Inferior parietal cortex (tissue), 1 donor: ENCODE measurements around the gene DZIP1.
"Not testable (repeated sequence)": the region's sequence is repeated elsewhere in the genome, so short reads cannot be mapped to it uniquely, and the experiment has no call there.

Experiments used
- DNase-seq: peaks from one replicate; pipeline ENCODE4 v3.0.0-alpha.2; 2016; ENCODE audit errors: extremely low spot score

The DZIP1 gene

DNA sequence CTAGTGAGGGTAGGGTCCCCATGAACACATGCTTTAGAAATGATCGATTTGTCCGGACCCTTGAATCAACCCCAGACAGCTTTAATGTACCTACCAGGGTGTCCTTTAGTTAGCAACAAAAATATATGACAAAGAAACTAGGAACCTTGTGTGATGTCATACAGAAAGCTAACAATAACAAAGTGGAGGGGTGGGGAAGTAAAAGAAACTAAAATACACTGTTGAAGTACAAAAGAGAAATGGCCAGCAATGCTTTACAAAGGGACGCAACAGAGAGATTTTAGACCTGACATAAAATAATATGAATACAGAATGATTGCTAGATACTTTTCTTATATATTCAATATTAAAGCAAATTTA is 40.0 kb downstream of the DZIP1 start:
- no peak for DNase-seq

DNA sequence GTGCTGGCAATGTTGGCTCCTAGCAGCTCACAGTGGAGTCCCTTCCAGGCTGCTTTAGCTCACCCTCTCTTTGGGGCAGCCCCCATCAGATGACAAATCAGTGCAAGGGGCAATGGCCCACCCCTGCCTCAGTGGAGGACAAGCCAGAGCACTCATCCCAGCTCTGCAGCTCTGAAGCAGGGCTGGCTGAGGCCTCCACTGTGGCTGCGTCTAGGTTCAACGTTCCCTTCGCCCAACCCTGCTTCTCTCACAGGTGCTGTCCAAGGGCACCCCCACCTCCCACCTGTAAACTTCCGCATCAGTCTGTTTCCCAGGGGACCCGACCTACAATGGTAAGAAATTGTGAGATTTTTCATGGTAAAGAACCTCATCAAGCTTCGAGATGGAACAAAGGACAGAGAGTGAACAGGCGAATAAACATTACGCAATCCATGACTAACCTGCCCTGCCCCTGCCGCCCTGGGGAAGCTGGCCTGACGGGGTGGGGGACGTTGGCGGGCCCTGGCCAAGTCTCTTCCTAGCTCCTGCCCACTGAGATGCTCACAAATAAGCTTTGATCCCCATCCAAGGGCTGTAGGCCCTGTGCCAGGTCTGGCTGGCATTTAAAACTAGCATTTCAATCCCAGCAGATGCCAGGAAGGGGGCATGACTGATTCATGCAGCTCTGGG is 40.5 kb downstream of the DZIP1 start:
- DNase-seq = no peak

DNA sequence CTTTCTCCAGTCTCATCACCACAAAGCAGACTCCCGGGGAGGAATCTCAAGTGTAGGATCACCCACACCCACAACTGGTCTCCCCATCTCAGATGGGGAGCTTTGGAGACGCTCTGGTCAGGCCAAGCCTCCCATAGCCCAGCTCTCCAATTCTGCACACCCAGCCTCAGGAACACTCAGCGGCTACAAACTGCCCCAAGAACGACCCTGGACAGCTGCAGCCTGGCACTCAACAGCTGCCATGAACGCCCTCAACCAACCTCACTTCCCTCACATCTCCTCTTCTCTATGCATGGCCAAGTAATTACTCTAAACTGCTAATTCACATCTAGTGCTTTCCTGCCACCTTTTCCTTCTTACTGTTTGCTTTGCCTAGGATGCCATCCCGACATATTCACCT is 42.6 kb downstream of the DZIP1 start:
- no peak for DNase-seq

DNA sequence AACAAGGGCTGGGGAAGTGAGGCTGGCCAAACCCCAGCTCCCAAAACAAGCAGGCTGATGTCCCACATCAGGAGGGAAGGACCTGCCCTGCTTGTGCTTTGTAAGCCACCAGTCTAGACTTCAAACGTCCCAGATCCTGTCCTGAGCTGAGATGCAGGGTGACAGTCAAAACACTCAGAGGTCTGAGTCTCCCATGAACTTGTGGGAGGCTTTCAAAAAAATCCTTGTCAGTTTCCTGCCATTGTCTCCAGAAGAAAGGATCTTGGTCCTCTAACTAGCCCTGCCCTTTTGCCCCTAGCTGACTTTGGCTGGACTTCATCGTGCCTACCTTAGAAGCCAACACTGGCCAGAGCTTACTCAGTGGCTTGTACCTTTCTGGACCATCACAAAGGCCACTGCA is 43.3 kb downstream of the DZIP1 start:
- no peak for DNase-seq

DNA sequence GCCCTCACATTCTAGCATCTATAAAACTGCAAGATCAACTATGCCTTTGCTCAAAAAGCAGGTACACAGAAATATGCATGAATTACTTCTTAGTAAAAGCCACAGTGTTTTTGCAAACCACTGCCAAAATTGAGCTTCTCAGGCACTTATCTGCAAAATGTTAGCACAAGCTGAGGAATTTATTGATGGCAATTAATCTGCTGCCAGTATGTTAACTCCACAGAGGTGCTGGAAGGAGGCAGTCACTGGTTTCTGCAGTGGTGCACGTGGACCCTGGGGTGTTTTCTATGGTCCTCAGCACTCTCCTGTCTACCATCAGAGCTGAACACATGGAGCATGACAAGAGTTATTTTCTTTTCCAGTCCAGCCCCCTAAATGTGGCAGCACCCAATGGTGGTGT is 47.8 kb downstream of the DZIP1 start:
- DNase-seq = no peak

DNA sequence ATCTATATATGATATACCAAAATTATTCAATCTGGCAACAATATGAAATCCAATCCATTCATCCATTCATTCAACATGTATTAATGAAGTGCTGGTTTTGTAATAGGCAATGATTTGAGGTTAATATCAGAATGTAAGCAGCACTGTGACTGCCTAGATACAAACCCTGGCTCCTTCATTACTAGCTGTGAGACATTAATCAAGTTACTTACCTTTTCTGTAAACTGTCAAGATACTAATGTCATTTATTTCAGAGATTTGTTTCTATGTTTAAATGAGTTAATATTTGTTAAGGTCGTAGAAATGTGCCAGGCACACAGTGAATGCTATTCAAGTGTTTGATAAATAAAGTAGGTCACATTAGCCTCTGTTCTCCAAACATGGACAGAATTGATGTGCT is 51.0 kb downstream of the DZIP1 start:
- no peak for DNase-seq

DNA sequence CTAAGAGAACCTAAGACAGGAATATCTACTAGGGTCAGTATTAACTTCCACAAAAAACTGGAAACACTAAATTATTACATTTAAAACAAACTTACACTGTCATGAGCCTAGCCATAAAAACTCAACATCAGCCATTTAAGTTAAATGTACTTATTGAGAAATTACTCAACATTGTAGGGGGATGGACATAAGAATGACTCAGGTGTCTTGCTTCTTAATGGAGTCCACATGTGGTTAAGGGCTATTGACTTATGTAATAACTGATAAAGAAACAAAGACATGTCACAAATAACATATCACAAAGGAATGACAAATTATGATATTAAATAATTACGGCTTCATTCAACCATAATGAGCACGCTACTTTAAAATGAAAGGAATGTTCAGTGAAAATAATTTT is 55.8 kb downstream of the DZIP1 start:
- no peak for DNase-seq

DNA sequence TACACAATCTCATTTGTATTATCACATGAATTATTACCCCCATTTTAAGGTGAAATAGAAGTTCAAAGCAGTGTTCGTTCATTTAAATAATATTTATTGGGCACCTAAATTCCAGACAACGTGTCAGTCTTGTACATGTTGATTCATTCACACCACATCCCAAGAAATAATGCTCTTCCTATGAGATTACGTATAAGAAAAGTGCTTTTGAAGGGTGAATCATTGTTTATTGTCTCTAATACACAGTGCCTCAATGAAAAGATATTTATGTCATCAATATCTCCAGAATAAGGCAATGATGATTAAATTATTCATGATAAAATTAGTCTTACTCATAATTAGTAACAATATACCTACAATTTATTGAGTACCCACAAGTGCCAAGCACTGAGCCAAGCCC is 56.4 kb downstream of the DZIP1 start:
- no peak for DNase-seq

DNA sequence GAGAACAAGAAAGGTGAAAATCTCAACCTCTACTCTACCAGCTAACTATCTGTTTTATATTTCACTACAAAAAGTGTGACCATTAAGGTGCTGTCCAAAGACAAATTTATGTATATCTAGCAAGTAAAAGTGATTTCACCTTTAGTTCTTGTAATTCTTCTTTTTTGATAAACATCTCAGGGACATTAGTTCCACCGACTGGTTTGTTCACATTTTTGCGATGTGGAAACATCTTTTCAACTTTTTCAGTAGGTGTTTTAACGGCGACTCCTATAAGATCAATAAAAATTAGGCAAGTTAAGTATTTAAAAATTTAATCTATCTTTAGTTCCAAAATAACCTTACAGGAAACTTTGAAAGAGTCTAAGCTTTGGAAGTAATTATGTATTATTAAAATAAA is 58.6 kb downstream of the DZIP1 start:
- DNase-seq = no peak

DNA sequence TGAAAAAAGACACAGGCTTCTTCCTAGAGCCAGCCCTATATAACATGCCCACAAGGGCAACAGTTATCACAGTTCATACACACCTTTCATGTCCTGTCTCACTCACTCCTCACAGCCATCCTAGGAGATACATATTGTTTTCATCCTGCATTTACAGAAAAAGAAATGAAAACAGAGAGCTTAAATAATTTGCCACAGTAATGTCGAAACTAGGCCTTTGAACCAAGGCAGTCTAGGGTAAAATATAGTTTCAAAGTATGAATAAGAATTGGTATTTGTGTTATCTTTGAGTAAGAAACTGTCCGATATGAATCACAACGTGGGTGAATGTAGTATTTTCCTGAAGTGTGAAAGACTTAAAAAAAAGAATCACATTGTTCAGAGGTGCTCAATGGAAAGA is 65.2 kb downstream of the DZIP1 start:
- no peak for DNase-seq

DNA sequence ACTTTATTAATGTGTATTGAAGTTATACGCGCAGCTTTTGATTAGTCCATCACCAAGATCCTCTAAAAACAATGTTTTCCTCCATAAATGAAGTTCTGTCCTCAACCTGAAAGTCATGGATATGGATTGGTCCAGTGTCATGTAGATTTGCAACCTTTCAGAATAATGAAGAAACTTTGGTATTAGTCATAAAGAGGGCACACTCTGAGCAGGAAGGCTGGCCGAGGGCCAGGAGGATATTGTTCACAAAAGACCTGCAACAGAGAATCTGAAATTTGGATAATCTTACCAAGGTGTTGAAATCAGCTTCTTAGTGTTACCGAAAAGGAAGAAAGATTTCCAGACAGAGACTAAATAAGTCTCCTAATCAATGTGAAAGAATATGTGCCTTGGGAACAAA is 71.3 kb downstream of the DZIP1 start:
- DNase-seq = no peak

DNA sequence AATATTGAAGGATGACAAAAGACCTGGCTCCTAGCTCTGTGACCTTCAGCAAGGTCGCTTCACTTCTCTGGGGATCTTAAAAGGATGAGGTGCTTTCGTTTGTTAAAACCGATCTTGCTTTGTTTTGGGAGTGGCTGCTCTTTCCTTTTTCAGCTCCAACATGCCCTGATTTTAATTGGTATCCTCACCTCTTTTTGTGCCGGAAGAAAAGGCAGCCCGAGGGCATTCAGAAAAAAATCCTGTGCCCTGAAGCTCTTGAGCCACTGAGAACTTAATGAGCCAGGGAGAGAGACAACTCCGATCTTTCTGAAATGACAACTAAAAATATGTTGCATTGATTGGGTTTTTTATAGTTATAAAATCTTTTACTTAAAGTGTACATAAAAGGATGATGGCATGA is 72.6 kb downstream of the DZIP1 start:
- no peak for DNase-seq

DNA sequence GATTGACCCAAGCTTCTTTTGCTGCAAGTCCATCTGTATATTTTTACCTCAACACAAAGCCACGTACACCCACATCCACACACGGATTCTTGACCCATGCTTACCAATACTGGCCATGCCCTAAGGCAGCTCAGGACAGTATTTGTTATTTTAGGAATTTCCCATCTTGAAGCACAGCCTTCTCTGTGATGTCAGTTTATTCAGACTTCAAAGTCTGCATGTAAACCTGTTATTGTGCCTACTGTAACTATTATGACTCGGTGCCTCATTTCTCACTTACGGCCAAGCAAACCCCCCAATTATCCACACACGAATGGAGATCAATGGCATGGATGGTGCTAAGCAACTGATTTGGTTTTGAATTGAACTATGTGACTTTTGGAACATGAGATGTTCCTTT is 74.5 kb downstream of the DZIP1 start:
- DNase-seq = no peak

DNA sequence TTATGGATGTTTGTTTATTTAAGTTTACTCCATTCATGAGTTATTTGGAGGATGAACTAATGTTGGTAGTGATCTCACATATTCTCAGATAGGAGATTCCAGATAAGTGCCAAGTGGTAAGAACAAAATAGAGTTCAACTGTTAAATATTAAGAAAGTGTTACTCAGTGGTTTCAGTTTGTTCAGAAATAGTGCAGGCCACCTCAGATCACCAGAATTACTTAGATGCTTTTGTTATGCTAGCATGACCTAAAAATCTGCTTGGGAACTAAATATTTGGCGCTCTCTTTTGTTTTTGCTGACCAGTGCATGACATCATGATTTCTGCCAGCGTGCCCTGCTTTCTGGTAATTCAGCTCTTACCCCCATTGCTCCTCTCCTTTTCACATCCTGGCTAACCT is 76.4 kb downstream of the DZIP1 start:
- no peak for DNase-seq

DNA sequence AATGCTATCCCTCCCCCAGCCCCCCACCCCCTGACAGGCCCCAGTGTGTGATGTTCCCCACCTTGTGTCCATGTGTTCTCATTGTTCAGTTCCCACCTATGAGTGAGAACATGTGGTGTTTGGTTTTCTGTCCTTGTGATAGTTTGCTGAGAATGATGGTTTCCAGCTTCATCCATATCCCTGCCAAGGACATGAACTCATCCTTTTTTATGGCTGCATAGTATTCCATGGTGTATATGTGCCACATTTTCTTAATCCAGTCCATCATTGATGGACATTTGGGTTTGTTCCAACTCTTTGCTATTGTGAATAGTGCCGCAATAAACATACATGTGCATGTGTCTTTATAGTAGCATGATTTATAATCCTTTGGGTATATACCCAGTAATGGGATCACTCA is 78.7 kb downstream of the DZIP1 start:
- DNase-seq = not testable (repeated sequence)

DNA sequence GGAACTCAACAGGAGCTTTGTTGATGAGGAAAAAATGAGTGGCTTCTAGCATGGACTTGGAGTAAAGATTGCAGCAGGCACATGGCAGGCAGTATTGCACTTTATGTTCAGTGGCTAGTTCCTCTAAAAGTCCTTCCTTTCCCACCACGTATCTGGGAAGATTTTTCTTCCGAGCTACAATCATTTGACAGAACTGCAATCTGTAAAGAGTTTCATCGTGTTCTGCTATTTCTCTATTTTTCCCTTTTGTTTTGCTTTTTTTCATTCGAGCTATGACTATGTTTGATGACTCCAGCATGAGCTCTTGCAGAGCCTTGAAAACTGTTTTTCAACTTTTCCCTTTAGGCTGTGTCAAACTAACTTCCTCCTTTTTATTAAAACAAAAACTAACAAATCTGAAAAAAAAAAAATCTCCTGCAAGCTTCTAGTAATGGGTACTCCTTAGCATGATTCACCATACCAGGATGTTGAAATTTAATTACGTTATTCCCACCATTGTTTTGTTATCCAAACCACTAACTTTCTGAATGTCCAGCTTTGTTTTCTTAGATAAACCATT is 79.7 kb downstream of the DZIP1 start:
- DNase-seq = no peak

DNA sequence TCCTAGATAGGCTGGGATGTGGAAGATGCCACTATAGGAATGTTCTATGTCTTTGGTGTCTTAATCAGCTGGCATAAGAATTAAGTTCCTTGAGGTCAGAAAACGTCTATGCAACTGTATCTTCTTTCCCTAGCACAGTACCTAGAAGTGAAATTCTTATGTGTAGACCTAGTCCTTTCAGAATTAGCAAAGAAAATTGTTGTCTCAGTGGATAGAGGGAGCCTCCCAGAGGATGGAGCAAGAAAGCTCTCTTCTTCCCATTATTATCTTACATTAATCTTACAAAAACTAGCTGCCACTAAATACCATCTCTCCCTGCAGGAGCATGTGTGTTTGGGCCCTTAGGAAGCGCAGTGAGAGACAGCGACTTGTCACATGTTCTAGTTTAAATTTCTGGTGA is 80.4 kb downstream of the DZIP1 start:
- DNase-seq = no peak

DNA sequence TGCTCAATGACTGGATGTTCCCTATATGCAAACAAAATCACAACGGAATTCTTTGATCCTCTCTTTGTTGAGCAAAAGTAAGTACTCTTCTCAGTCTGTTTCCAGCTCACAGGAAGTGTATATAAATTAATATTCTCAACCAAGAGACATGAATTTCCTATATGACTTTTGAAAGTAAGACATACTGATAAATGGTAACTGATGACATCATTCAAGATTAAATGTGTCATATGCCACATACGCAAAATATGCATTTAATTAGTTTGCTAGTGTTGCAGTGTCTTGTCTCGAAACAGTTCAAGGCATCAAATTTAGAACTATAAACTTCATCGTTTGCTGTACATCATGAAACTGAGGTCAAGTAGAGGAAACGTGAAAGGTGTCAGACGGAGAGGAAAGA is 84.1 kb downstream of the DZIP1 start:
- no peak for DNase-seq

DNA sequence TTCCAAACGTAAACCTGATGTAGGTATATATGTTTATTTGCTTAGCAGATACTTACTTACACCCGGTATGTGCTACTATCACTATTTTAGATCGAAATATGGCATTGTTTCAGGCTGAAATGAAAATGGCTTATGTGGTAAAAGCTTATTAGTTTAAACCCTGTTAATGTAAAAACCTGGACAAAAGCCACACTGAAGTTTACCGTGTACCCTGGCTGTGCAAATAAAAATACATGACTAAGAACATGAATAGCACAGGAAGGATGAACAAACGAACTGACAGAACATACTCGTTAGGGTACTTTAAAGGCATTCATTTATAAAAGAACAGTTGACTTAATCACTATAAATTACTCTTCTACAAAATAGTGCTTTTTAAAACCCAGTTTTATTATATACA is 85.4 kb downstream of the DZIP1 start:
- no peak for DNase-seq

DNA sequence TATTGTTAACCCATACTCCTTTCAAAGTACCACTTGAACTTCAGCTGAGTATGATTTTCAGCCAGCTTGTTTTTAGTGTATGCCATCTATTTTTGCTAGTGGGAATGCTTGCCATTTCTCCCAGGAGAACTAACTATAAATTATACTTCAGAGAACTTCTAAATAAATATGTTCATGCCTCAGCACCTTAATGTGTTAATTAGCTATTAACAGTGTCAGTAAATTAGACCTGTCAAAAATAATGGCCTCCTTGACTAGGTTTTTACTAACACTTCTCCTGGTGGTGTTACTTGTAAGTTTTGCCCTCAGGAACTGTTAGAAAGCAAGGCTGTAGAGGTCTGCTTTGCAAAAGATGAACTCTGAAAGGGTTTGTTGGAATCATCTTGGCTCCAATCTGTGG is 87.5 kb downstream of the DZIP1 start:
- DNase-seq = no peak

DNA sequence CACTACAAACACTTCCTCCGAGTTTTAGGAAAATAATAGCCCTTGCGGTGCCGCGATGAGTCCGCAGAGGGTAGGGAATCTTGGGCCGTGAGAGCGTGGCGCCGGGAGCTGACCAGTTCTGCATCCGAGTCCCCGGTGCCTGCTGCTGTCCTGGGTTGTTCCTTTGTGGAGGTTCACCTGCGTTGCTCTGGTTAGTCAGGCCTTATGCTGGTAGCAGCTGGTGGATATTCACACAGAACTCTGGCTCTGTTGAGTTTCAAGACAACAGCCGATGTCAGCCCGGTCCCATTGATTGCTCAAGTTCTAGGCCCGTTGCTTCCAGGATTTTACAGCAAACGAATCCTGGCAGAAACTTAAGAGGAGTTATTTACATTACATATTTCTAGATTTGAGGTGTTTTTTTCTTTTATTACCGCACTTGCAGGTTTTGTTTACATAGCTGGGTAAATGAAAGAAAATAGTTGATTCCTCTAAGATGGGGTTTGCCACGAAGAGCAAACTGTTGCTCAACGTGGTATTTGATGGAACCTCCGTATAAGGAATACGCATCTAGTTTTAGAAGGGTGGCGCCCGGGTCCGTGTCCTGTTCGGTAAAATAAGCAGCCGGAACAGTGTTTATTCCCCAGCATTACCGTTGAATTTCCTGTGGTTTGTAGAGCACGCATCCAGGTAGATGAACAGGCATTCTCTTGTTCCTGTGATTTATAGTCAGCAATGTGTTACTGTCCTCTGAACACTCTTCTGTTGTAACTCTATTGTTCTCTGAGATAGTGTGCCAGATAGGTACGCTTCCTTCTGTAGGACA is 90.7 kb downstream of the DZIP1 start:
- no peak for DNase-seq

DNA sequence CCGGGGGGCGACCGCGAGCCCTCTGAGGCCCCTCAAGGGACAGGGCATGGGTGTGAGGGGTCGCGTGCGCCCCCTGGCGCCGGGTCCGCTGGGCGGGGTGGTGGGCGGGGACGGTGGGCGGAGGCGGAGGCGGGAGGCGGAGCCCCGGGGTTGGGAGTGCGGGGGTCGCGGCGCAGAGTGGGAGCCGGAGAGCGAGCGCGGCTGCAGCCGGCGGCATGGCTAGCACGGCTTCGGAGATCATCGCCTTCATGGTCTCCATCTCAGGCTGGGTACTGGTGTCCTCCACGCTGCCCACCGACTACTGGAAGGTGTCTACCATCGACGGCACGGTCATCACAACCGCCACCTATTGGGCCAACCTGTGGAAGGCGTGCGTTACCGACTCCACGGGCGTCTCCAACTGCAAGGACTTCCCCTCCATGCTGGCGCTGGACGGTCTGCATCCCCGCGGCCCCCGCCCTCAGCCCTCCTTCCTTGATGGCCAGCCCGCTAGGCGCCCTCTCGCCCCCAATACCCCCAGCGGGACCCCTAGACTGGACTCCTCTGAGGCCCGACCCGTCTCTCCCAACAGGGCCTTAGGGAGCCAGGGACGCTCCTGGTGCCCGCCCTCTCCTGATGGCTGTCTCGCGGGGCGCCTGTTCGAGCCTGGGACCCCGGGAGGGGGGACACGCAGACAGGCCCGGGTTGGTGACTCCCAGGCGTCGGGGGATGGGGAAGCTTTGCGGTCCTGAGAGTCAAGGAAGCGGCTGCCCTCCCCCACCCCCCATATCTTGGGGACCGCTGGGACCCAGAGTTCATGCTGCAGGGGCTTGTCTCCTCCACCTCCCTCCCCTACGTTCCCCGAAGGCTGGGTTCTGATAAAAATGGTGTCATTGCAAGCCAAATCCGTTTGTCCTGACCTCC is 91.7 kb downstream of the DZIP1 start, which contains the start of gene CLDN10:
TSS of gene CLDN10 (plus strand) at position 182 of the 903 bp plus-strand sequence. CDS start at position 216, 34 bp downstream.
- no peak for DNase-seq
